ENCODE results near the gene CLIC4.
"Not testable (repeated sequence)": the region's sequence is repeated elsewhere in the genome, so short reads cannot be mapped to it uniquely, and the experiment has no call there.

Gene CLIC4

DNA sequence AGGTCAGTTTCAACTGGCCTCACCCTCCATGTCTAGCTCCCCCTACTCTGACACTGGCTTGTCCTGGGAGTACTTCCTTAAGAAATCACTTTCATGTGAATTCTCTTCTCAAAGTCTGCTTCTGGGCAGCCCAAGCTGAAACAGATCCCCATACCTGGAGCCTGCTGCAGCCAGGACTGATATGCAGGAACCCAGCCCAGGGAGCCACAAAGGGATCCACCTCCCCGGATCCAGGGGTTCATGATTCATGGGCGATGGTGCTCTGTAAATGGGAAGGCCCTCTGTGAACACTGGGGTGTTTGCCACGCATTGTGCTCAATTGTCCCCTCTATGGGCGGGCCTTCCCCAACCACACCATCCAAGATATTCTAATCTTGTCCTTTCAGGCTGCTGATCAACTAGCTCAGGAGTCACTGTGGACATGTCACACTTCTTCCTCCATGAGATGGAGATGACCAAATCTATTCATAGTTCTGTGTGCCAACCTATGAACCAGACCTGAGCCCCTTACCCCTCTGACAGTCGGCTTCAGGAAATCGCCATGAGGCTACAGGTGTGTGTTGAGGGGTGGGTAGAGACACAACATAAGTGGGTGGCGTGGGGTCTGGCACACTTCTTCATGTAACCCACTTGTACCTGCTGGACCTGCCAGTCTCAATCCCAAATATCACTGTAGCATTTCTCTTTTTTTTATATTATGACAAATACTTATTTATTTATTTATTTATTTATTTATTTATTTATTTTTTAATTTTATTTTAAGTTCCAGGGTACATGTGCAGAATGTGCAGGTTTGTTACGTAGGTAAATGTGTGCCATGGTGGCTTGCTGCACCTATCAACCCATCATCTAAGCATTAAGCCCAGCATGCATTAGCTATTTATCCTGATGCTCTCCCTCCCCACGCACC is 143.1 kb downstream of the CLIC4 start:
- Histone ChIP-seq H3K4me3 (ENCODE audit: insufficient read length, low read depth) (no peak overlapping the region), H3K36me3 (ENCODE audit: insufficient read depth, insufficient read length, low read length) (no peaks in the 10 kb centered on the region), H3K27me3 (ENCODE audit: insufficient read depth, insufficient read length) (no peaks in the 10 kb centered on the region), H3K9me3 (ENCODE audit: insufficient read depth, low read length) (peaks cover 35% of the 10 kb centered on the region), H3K9ac (ENCODE audit: insufficient read length, low read depth) (no peak overlapping the region), H3K4me1 (ENCODE audit: insufficient read depth, insufficient read length) (no peaks in the 10 kb centered on the region)
- DNase-seq (ENCODE audit: low read depth, low spot score), result no peak
- TF ChIP-seq SUZ12 (IDR thresholded peaks at IDR 0.05; ENCODE audit: extremely low read depth, insufficient read depth, insufficient read length) (no peak), ZNF274 (IDR thresholded peaks at IDR 0.05; ENCODE audit: low read depth, low read length) (no peak), YY1 (IDR thresholded peaks at IDR 0.05; ENCODE audit: insufficient read depth, insufficient read length) (no peak)

DNA sequence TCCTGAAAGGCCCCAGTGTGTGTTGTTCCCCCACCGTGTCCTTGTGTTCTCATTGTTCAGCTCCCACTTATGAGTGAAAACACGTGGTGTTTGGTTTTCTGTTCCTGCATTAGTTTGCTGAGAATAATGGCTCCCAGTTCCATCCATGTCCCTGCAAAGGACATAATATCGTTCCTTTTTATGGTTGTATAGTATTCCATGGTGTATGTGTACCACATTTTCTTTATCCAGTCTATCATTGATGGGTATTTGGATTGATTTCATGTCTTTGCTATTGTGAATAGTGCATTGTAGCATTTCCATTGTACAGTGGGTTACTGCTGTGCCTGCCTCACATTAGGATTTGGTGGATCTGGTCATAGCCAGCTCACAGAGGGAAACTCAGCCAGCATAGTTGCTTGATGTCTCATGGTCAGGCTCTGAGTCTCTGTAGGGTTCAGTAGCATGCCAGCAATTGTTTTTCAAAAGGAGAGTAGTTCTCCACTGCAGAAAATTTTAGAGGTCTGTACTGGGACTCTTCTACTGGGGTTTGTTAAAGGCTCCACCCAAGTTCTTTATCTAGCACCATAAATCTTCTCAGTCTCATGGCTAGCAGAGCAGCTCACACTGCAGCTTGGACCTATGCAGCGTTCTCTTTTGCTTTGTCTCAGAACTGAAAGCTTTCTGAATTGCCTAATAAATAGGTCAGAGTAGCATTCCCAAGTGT is 143.9 kb downstream of the CLIC4 start:
- no peaks in the 10 kb centered on the region for H3K36me3 ChIP-seq (ENCODE audit: insufficient read depth, insufficient read length, low read length)
- H3K27me3 ChIP-seq (ENCODE audit: insufficient read depth, insufficient read length), result no peaks in the 10 kb centered on the region
- peaks cover 30% of the 10 kb centered on the region; the same call in 1 of the 2 replicates for H3K9me3 ChIP-seq (ENCODE audit: insufficient read depth, low read length)
- no peak overlapping the region for H3K9ac ChIP-seq (ENCODE audit: insufficient read length, low read depth)
- TF ChIP-seq ZNF274 (IDR thresholded peaks at IDR 0.05; ENCODE audit: low read depth, low read length) (no peak), SUZ12 (IDR thresholded peaks at IDR 0.05; ENCODE audit: extremely low read depth, insufficient read depth, insufficient read length) (no peak), YY1 (IDR thresholded peaks at IDR 0.05; ENCODE audit: insufficient read depth, insufficient read length) (no peak)
- DNase-seq (ENCODE audit: low read depth, low spot score), result no peak
- no peak overlapping the region for H3K4me3 ChIP-seq (ENCODE audit: insufficient read length, low read depth)
- no peaks in the 10 kb centered on the region for H3K4me1 ChIP-seq (ENCODE audit: insufficient read depth, insufficient read length)

- Histone ChIP-seq H3K4me3 (ENCODE audit: insufficient read length, low read depth) (no peak overlapping the region), H3K36me3 (ENCODE audit: insufficient read depth, insufficient read length, low read length) (no peaks in the 10 kb centered on the region), H3K9ac (ENCODE audit: insufficient read length, low read depth) (no peak overlapping the region), H3K4me1 (ENCODE audit: insufficient read depth, insufficient read length) (no peaks in the 10 kb centered on the region), H3K9me3 (ENCODE audit: insufficient read depth, low read length) (peaks cover 30% of the 10 kb centered on the region; the same call in 1 of the 2 replicates), H3K27me3 (ENCODE audit: insufficient read depth, insufficient read length) (no peaks in the 10 kb centered on the region)
- TF ChIP-seq YY1 (IDR thresholded peaks at IDR 0.05; ENCODE audit: insufficient read depth, insufficient read length) (no peak), SUZ12 (IDR thresholded peaks at IDR 0.05; ENCODE audit: extremely low read depth, insufficient read depth, insufficient read length) (no peak), ZNF274 (IDR thresholded peaks at IDR 0.05; ENCODE audit: low read depth, low read length) (no peak)
- no peak for DNase-seq (ENCODE audit: low read depth, low spot score)
These were observed 145.6 kb downstream of the CLIC4 start for GRCh38 chr1:24890887-24891286.

DNA sequence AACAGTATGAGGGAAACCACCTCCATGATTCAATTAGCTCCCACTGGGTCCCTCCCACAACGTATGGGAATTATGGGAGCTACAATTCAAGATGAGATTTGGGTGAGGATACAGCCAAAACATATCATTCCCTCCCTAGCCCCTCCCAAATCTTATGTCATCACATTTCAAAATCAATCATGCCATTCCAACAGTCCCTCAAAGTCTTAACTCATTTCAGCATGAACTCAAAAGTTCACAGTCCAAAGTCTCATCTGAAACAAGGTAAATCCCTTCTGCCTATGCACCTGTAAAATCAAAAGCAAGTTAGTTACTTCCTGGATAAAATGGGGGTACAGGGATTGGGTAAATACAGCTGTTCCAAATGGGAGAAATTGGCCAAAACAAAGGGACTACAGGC is 146.1 kb downstream of the CLIC4 start:
- not testable (repeated sequence) for H3K27me3 ChIP-seq (ENCODE audit: insufficient read depth, insufficient read length); DNase-seq (ENCODE audit: low read depth, low spot score)

GRCh38 chr1:24892188-24893153 is 147.2 kb downstream of the CLIC4 start:
- Histone ChIP-seq H3K9ac (ENCODE audit: insufficient read length, low read depth) (no peak overlapping the region), H3K4me3 (ENCODE audit: insufficient read length, low read depth) (no peak overlapping the region), H3K27me3 (ENCODE audit: insufficient read depth, insufficient read length) (no peaks in the 10 kb centered on the region), H3K36me3 (ENCODE audit: insufficient read depth, insufficient read length, low read length) (no peaks in the 10 kb centered on the region), H3K9me3 (ENCODE audit: insufficient read depth, low read length) (peaks cover 30% of the 10 kb centered on the region; the same call in 1 of the 2 replicates), H3K4me1 (ENCODE audit: insufficient read depth, insufficient read length) (no peaks in the 10 kb centered on the region)
- TF ChIP-seq SUZ12 (IDR thresholded peaks at IDR 0.05; ENCODE audit: extremely low read depth, insufficient read depth, insufficient read length) (no peak), YY1 (IDR thresholded peaks at IDR 0.05; ENCODE audit: insufficient read depth, insufficient read length) (no peak), ZNF274 (IDR thresholded peaks at IDR 0.05; ENCODE audit: low read depth, low read length) (no peak)
- DNase-seq (ENCODE audit: low read depth, low spot score), result no peak

More for the DNA sequence above, 146.1 kb downstream of the CLIC4 start:
- H3K36me3 ChIP-seq (ENCODE audit: insufficient read depth, insufficient read length, low read length); H3K9ac ChIP-seq (ENCODE audit: insufficient read length, low read depth); H3K4me1 ChIP-seq (ENCODE audit: insufficient read depth, insufficient read length); H3K4me3 ChIP-seq (ENCODE audit: insufficient read length, low read depth): not testable (repeated sequence)
- H3K9me3 ChIP-seq (ENCODE audit: insufficient read depth, low read length), result peaks cover 30% of the 10 kb centered on the region; the same call in 1 of the 2 replicates

- H3K9me3 ChIP-seq (ENCODE audit: insufficient read depth, low read length), result peaks cover 30% of the 10 kb centered on the region; the same call in 1 of the 2 replicates
- no peaks in the 10 kb centered on the region for H3K36me3 ChIP-seq (ENCODE audit: insufficient read depth, insufficient read length, low read length)
- DNase-seq (ENCODE audit: low read depth, low spot score), result no peak
- H3K9ac ChIP-seq (ENCODE audit: insufficient read length, low read depth), result no peak overlapping the region
- H3K4me1 ChIP-seq (ENCODE audit: insufficient read depth, insufficient read length), result no peaks in the 10 kb centered on the region
- TF ChIP-seq YY1 (IDR thresholded peaks at IDR 0.05; ENCODE audit: insufficient read depth, insufficient read length), result no peak
- TF ChIP-seq SUZ12 (IDR thresholded peaks at IDR 0.05; ENCODE audit: extremely low read depth, insufficient read depth, insufficient read length), result no peak
- TF ChIP-seq ZNF274 (IDR thresholded peaks at IDR 0.05; ENCODE audit: low read depth, low read length), result no peak
- H3K27me3 ChIP-seq (ENCODE audit: insufficient read depth, insufficient read length), result no peaks in the 10 kb centered on the region
- H3K4me3 ChIP-seq (ENCODE audit: insufficient read length, low read depth), result no peak overlapping the region
These were observed 148.2 kb downstream of the CLIC4 start for GRCh38 chr1:24893431-24893830.

Measured in NT2/D1 (cell line).